Activated T-helper 1 cell treated with anti-CD3 and anti-CD28 coated beads, Interleukin-2, amount 50 U/mL, for 16 hours (primary cell): ENCODE measurements around the gene CTSL.
"Not testable (repeated sequence)": the region's sequence is repeated elsewhere in the genome, so short reads cannot be mapped to it uniquely, and the experiment has no call there.

Source experiments
- DNase-seq, 2 donors: peaks; one replicate each; pipeline ENCODE4 v3.0.0-alpha.2; 2020; ENCODE audit warnings: low read depth in 1 of 2, low spot score in 1 of 2

The CTSL gene

GRCh38 chr9:87751868-87752267 lies 25.9 kb downstream of the CTSL start:
- DNase-seq: no peak

- DNase-seq: no peak
Measured at GRCh38 chr9:87753313-87753712, 27.4 kb downstream of the CTSL start.

GRCh38 chr9:87758330-87758729 lies 32.4 kb downstream of the CTSL start:
- not testable (repeated sequence) for DNase-seq

GRCh38 chr9:87759980-87760379 lies 34.1 kb downstream of the CTSL start:
- DNase-seq: not testable (repeated sequence)

GRCh38 chr9:87760529-87760928 lies 34.6 kb downstream of the CTSL start:
- no peak for DNase-seq

- DNase-seq: no peak
Measured at GRCh38 chr9:87763286-87763685, 37.4 kb downstream of the CTSL start.

- DNase-seq: no peak
Measured at GRCh38 chr9:87765521-87765920, 39.6 kb downstream of the CTSL start.

- DNase-seq: no peak
Measured at GRCh38 chr9:87766697-87767096, 40.8 kb downstream of the CTSL start.

GRCh38 chr9:87770616-87771315 lies 44.8 kb downstream of the CTSL start:
- no peak for DNase-seq

GRCh38 chr9:87771316-87772006 lies 45.5 kb downstream of the CTSL start:
- DNase-seq: no peak

- DNase-seq: no peak
Measured at GRCh38 chr9:87776481-87777379, 50.8 kb downstream of the CTSL start.

GRCh38 chr9:87778996-87779395 lies 53.1 kb downstream of the CTSL start:
- no peak for DNase-seq
